Omental fat pad (tissue), 4 donors: ENCODE results near the gene WDR35. TPM values are rescaled to one million over a fixed set of nuclear protein-coding genes. Genes with fewer than 3 reads are reported as not detected.

Experiments
- ATAC-seq: fragments of 150-250 bp; one replicate; pipeline ENCODE4 v1.9.1; 2016; ENCODE audit warnings: mild to moderate bottlenecking, moderate library complexity; ENCODE audit not compliant: low FRiP score
- DNase-seq: peaks from one replicate; pipeline ENCODE4 v3.0.0-alpha.2; 2019; ENCODE audit warnings: low spot score
- CTCF ChIP-seq, 3 donors: fragments of 450-650 bp; IDR thresholded peaks; one replicate each; pipeline ENCODE4 v1.5.1; 2016 to 2017; ENCODE audit warnings: antibody characterized with exemption in 3 of 3, mild to moderate bottlenecking in 3 of 3, moderate library complexity in 2 of 3
- total RNA-seq, 4 donors: library from RNA; depleted of rRNA; stranded (reverse); fragments of >200 nt; gene quantifications; one replicate each; pipeline ENCODE4 v1.1.0, GENCODE V29; 2016

The WDR35 gene
- total RNA-seq, 4 donors from 2014 or later: 6.8 to 10.6 (median 8.1) TPM

DNA sequence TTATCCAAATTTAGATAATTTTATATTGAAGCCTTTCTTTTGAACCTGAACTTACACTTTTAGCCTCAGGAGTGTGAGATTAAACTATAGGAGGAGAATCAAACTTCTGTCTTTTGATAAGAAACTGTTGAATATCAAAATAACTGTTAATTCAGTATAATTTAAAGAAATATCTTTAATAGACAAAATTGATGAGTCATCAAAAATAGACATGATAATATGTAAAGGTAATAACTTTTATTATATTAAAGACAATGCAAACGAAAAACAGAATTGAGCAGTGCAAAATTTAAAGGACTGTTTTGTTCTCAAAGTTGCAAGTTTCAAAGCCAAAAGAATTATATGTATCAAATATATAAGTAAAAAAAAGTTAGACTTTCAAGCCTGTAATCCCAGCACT, 2.0 kb upstream of the WDR35 start:
- no peak for DNase-seq
- TF ChIP-seq CTCF (IDR thresholded peaks at IDR 0.05): no peak
- ATAC-seq: no peak

DNA sequence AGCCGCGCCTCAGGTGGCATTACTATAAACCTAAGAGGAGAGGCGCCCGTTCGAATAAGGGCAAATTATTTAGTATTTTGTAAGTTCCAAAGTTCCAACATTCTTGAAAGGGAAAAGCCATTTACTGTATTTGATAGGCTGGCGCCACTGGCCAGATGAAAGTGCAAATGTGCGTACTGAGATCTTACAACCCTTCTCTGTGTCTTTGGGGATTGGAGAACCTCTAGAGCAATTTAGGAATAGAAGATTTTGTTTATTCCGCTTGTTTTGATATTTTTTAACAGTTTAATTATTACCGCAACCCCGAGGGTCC, 467 bp upstream of the WDR35 start:
- no peak for DNase-seq
- no peak for ATAC-seq
- no peak for TF ChIP-seq CTCF (IDR thresholded peaks at IDR 0.05)

- ATAC-seq: no peak
- DNase-seq: no peak
Observed at GRCh38 chr2:19989342-19989666, 601 bp downstream of the WDR35 start.

GRCh38 chr2:19988600-19988999, 1.3 kb downstream of the WDR35 start:
- DNase-seq: no peak
- no peak for ATAC-seq
- TF ChIP-seq CTCF (IDR thresholded peaks at IDR 0.05): no peak

More at GRCh38 chr2:19989342-19989666, 601 bp downstream of the WDR35 start:
- no peak for TF ChIP-seq CTCF (IDR thresholded peaks at IDR 0.05)

- DNase-seq (no peak), ATAC-seq (no peak)
- no peak for TF ChIP-seq CTCF (IDR thresholded peaks at IDR 0.05)
Observed at GRCh38 chr2:19987936-19988335, 2.0 kb downstream of the WDR35 start.

DNA sequence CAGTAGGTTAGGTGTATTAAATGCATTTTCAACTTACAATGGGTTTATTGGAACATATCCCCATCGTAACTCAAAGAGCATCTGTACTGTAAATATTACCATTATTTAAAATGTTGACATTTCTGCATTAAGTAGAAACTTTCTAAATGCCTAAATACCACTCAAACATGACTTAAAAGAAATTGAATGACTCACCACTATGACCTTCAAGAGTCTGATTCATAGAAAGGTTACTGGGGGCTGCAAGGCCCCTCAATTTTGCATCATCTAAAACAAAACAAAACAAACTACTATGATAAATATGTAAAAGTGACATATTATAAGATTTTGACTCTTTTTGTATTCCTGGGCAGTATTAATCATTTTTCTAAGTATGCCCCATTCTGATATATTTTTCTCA, 7.6 kb downstream of the WDR35 start:
- ATAC-seq: no peak
- TF ChIP-seq CTCF (IDR thresholded peaks at IDR 0.05): no peak
- DNase-seq: no peak

DNA sequence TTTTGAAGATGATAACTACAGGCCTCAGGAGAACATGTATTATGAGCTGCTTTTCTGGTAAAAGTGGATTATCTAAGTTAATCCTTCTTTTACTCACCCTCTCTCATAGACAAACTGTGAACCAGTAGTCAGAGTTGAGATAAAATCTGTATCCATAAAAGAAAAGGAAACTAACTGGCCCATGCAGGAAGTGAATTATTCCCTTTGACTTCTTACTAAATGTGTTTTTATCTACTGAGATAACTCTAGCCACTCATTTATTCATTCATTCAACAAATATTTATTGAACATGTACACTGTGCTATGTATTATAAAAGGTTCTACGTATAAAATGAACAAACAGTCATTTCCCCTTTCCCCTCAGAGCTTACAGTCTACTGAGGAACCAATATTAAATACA, 10.0 kb downstream of the WDR35 start:
- no peak for DNase-seq
- no peak for TF ChIP-seq CTCF (IDR thresholded peaks at IDR 0.05)
- no peak for ATAC-seq
